ENCODE results near the gene LCN15. TPM values are rescaled to one million over a fixed set of nuclear protein-coding genes. Genes with fewer than 3 reads are reported as not detected.

LCN15 gene
- total and polyA plus RNA-seq, 2 of the 13 experiments (the other 11 are each of a cell fraction or from before 2014, with no cell fraction given): 1.3 to 53.7 TPM

DNA sequence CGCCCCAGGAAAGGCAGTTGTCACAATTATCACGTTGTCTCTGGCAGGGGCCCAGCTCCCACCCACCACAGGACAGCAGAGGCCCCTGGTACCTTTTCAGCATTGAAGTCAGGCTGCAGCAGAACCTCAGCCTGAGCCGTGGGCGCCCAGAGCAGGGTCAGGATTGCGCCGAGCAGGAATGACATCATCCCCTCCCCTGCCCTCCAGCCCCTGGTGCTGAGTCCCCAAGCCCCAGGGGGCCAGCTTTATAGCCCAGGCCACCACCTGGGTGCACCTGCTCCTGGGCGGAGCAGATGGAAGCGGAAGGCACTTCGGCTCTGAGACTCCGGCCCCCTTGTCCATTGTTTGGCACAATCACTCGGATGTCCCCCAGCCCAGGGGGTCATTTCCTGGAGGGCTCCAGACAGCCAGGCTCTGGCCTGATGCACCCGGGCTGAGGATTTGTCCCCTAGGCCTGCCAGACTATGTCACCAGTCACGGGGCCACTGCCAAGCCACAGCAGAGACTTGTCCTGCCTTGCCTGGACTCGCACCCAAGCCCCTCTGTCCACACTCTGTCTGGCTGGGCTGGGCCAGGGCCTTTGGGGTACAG is at the start of gene LCN15 (continued):
- TF ChIP-seq, protein P1, sequence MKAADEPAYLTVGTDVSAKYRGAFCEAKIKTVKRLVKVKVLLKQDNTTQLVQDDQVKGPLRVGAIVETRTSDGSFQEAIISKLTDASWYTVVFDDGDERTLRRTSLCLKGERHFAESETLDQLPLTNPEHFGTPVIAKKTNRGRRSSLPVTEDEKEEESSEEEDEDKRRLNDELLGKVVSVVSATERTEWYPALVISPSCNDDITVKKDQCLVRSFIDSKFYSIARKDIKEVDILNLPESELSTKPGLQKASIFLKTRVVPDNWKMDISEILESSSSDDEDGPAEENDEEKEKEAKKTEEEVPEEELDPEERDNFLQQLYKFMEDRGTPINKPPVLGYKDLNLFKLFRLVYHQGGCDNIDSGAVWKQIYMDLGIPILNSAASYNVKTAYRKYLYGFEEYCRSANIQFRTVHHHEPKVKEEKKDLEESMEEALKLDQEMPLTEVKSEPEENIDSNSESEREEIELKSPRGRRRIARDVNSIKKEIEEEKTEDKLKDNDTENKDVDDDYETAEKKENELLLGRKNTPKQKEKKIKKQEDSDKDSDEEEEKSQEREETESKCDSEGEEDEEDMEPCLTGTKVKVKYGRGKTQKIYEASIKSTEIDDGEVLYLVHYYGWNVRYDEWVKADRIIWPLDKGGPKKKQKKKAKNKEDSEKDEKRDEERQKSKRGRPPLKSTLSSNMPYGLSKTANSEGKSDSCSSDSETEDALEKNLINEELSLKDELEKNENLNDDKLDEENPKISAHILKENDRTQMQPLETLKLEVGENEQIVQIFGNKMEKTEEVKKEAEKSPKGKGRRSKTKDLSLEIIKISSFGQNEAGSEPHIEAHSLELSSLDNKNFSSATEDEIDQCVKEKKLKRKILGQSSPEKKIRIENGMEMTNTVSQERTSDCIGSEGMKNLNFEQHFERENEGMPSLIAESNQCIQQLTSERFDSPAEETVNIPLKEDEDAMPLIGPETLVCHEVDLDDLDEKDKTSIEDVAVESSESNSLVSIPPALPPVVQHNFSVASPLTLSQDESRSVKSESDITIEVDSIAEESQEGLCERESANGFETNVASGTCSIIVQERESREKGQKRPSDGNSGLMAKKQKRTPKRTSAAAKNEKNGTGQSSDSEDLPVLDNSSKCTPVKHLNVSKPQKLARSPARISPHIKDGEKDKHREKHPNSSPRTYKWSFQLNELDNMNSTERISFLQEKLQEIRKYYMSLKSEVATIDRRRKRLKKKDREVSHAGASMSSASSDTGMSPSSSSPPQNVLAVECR (CRISPR knock-in tag; IDR thresholded peaks at IDR 0.05; ENCODE audit: borderline replicate concordance): 0 out of 2 replicates have a peak, but pooled peaks have one; percentile 12
- no peak for TF ChIP-seq ATM (IDR thresholded peaks at IDR 0.05; ENCODE audit: borderline replicate concordance)
- 0 out of 2 replicates have a peak, but pooled peaks have one; percentile 19 for TF ChIP-seq SPEN (CRISPR knock-in tag; IDR thresholded peaks at IDR 0.05; ENCODE audit: low read depth)

DNA sequence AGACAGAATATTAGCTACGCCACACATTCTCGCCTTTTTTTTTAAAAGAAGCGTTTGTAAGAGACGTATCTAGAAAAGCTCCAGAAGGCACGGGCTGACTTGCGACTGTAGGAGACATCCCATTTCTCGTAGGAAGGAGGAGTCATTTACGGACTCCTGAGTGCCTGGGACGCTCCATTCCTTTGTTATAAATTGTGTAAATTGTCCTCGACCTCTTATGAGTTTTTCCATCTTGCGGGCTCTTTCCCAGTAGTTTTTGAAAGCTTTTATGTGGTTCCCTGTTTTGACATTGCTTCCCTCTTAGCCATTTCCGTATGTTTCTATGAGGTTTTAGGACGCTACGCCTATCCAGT is 44.5 kb upstream of the LCN15 start:
- Histone ChIP-seq H3K4me2 (ENCODE audit: low read depth, low read length) (peak overlapping the region; percentile 88), H3K79me2 (ENCODE audit: insufficient read depth, low read length) (peaks cover 69% of the 10 kb centered on the region), H3K36me3 (replicated peaks in 1 of 2; ENCODE audit: control insufficient read depth in 1 of 2, insufficient read depth in 2 of 2, low read length in 2 of 2) (peaks cover 2 to 17% of the 10 kb centered on the region in 2 experiments; a peak in 4 of 5 replicates), H3K9me3 (ENCODE audit: low read length) (no peaks in the 10 kb centered on the region), H3K9ac (ENCODE audit: insufficient read depth, low read depth, low read length) (peak overlapping the region; percentile 86), H3K27me3 (ENCODE audit: control insufficient read depth in 1 of 2, insufficient read depth in 2 of 2, low read length in 2 of 2) (no peaks in the 10 kb centered on the region), H3K4me3 (replicated peaks in 1 of 3; ENCODE audit: insufficient read depth in 1 of 3, low read depth in 2 of 3, low read length in 3 of 3) (peak overlapping the region; percentile 88 to 96 (median 92)), H3K27ac (ENCODE audit: extremely low read length, insufficient read depth, low read length) (peak overlapping the region; percentile 71), H4K20me1 (ENCODE audit: insufficient read depth, low read length) (no peaks in the 10 kb centered on the region; the same call in 1 of the 2 replicates), H3K4me1 (ENCODE audit: insufficient read depth, low read length) (peaks cover 66% of the 10 kb centered on the region), H2AFZ (ENCODE audit: low read length) (no peak overlapping the region)
- FAIRE-seq (no peak), ATAC-seq (no peak), DNase-seq (ENCODE audit: low spot score) (no peak)
- BruUV-seq (replicated peaks): no TSS peak
- ChIA-PET CTCF (ENCODE audit: low intra/inter-chr PET ratio, low total read pairs) (no interaction called here), POLR2A (interaction anchor here (0.6 to 5.0 kb wide), 7 partner anchors 9 to 127 kb away, joined by 3 to 35 read pairs (median 9); partner anchors contain the start of gene TMEM141)
- intact Hi-C loops (cut with micrococcal nuclease; ENCODE audit: unreplicated experiment): no loop called here
- in situ Hi-C loops (cut with HindIII; ENCODE audit: extremely low pct_ligation_motif_present, low pct_unique_long_range_greater_than_20kb): no loop called here
- 2% methylated on average over 14 of the region's 14 CpGs for WGBS (ENCODE audit: low lambda C conversion rate)
- TF ChIP-seq, protein P2, sequence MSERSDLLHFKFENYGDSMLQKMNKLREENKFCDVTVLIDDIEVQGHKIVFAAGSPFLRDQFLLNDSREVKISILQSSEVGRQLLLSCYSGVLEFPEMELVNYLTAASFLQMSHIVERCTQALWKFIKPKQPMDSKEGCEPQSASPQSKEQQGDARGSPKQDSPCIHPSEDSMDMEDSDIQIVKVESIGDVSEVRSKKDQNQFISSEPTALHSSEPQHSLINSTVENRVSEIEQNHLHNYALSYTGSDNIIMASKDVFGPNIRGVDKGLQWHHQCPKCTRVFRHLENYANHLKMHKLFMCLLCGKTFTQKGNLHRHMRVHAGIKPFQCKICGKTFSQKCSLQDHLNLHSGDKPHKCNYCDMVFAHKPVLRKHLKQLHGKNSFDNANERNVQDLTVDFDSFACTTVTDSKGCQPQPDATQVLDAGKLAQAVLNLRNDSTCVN (CRISPR knock-in tag; IDR thresholded peaks at IDR 0.05; ENCODE audit: borderline replicate concordance): peak; percentile 73; the same call in 1 of the 2 replicates
- TF ChIP-seq KDM6A (CRISPR knock-in tag; IDR thresholded peaks at IDR 0.05; ENCODE audit: low read depth) (no peak), RARG (CRISPR knock-in tag; IDR thresholded peaks at IDR 0.05; ENCODE audit: low read depth) (no peak)
- TF ChIP-seq, protein P3, sequence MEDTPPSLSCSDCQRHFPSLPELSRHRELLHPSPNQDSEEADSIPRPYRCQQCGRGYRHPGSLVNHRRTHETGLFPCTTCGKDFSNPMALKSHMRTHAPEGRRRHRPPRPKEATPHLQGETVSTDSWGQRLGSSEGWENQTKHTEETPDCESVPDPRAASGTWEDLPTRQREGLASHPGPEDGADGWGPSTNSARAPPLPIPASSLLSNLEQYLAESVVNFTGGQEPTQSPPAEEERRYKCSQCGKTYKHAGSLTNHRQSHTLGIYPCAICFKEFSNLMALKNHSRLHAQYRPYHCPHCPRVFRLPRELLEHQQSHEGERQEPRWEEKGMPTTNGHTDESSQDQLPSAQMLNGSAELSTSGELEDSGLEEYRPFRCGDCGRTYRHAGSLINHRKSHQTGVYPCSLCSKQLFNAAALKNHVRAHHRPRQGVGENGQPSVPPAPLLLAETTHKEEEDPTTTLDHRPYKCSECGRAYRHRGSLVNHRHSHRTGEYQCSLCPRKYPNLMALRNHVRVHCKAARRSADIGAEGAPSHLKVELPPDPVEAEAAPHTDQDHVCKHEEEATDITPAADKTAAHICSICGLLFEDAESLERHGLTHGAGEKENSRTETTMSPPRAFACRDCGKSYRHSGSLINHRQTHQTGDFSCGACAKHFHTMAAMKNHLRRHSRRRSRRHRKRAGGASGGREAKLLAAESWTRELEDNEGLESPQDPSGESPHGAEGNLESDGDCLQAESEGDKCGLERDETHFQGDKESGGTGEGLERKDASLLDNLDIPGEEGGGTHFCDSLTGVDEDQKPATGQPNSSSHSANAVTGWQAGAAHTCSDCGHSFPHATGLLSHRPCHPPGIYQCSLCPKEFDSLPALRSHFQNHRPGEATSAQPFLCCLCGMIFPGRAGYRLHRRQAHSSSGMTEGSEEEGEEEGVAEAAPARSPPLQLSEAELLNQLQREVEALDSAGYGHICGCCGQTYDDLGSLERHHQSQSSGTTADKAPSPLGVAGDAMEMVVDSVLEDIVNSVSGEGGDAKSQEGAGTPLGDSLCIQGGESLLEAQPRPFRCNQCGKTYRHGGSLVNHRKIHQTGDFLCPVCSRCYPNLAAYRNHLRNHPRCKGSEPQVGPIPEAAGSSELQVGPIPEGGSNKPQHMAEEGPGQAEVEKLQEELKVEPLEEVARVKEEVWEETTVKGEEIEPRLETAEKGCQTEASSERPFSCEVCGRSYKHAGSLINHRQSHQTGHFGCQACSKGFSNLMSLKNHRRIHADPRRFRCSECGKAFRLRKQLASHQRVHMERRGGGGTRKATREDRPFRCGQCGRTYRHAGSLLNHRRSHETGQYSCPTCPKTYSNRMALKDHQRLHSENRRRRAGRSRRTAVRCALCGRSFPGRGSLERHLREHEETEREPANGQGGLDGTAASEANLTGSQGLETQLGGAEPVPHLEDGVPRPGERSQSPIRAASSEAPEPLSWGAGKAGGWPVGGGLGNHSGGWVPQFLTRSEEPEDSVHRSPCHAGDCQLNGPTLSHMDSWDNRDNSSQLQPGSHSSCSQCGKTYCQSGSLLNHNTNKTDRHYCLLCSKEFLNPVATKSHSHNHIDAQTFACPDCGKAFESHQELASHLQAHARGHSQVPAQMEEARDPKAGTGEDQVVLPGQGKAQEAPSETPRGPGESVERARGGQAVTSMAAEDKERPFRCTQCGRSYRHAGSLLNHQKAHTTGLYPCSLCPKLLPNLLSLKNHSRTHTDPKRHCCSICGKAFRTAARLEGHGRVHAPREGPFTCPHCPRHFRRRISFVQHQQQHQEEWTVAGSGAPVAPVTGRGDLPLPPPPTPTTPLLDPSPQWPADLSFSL (CRISPR knock-in tag; IDR thresholded peaks at IDR 0.05): no peak
- TF ChIP-seq, protein P4, sequence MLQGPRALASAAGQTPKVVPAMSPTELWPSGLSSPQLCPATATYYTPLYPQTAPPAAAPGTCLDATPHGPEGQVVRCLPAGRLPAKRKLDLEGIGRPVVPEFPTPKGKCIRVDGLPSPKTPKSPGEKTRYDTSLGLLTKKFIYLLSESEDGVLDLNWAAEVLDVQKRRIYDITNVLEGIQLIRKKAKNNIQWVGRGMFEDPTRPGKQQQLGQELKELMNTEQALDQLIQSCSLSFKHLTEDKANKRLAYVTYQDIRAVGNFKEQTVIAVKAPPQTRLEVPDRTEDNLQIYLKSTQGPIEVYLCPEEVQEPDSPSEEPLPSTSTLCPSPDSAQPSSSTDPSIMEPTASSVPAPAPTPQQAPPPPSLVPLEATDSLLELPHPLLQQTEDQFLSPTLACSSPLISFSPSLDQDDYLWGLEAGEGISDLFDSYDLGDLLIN (CRISPR knock-in tag; IDR thresholded peaks at IDR 0.05; ENCODE audit: borderline replicate concordance): no peak
